Middle frontal gyrus (tissue), 1 donor: ENCODE results near the gene TBPL2.
A peak's percentile ranks its signal among the peaks of the same experiment; 100 is the strongest.
"Not testable (repeated sequence)": the region's sequence is repeated elsewhere in the genome, so short reads cannot be mapped to it uniquely, and the experiment has no call there.

ENCODE experiments used
- DNase-seq: peaks from one replicate; pipeline ENCODE4 v3.0.0-alpha.2; 2015; ENCODE audit warnings: low spot score; ENCODE audit errors: extremely low spot score

The TBPL2 gene

DNA sequence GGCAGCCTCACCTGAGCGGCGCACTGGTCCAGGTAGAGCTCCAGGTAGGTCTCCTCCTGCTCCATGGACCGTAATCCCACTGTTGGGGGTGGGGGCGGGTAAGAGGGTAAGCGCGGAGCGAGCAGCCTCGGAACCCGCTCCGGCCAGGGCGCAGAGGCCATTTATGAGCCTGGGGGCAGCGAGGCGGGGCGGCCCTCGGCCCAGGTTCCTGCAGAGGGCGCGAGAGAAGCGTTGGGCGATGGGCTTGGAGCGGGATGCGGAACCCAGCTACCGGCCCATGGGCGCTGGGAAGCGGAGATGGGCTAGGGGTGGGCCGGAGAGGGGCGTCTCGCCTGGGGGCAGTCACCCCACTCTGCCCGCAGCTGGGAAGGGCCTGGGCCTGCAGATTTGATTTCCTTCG is at the start of gene TBPL2:
Gene TBPL2, minus strand, starts transcription at position 232 of the 400 bp plus-strand sequence. Its CDS starts 167 bp downstream, at position 65.
- DNase-seq, result no peak

DNA sequence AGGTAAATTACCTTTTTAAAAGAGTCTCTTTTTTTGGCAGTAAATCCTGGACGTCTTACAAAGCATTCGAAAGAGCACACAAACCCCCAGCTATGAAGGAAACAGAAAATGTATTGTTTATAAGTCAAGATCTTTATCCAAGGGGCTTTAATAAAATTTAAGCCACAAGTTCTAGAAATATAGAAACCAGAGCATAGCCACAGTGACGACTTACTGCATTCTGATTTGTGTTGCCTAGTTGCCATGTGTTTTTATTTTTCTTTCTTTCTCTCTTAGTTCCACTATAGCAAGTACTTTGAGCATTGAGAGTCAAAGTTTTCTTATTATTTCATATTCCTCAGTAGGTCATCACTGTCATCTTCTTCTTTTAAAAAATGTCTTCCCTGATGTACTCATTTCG is 47.8 kb upstream of the TBPL2 start:
- DNase-seq, result no peak

DNA sequence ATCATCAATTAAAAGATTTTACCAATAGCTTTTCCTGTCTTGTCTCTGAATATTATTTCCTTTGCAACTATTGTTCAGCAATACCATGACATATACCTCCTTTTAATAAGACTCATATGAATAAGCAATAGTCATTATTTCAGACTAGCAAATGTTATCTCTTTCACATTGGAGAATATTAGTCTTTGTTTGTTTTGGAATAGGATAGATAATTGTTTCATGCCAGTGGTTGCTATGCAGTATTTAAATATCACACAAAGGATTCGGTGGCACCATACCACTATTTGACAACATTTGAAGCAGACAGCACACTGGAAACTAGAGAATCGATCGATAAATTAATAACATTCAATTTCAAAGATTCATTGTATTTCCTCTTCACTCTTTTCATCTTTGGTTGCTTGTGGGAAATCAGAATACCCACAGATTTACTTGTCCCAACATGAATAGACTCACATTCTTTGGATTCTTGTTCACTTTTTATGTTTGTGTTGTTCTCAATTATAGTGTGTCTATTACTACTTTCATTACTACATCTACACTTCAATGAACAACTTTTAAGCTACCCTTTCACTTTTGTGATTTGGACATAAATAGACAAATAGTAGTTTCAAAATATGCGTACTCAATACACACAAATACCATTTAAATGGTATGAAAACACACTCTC is 42.7 kb upstream of the TBPL2 start:
- no peak for DNase-seq

DNA sequence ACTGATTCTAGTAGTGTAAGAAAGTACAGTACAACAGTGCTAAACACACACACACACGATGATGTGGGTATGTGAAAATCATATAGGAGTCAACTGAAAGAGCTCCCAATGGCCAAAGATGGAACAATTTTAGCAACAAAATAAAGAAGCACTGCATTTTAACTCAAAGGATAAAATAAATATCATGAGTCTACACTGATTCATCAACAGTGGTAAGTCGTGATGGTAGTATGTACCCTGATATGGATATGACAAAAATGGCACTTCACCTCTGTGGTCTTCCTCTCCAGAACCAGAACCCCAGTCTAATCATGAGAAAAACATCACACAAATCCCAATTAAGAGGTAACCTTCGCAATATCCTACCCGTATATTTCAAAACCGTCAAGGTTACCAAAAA is 41.4 kb upstream of the TBPL2 start:
- DNase-seq, result no peak

DNA sequence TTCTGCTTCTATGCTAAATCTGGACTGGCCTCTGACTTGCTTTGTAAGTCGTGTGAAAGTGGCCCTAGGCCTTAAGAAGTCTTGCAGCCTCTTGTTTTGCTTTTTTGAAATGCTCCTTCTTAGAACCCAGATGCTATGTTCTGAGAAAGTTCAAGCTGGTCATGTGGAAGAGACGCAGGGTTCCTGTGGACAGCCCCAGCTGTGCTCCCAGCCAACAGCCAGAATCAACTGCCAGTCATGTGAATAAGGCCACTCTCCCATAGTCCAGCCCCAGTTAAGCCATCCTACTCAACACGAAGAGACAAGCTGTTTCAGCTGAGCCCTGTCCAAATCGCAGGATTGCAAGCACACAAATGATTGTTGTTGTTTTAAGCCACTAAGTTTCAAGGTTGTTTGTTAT is 37.3 kb upstream of the TBPL2 start:
- no peak for DNase-seq

DNA sequence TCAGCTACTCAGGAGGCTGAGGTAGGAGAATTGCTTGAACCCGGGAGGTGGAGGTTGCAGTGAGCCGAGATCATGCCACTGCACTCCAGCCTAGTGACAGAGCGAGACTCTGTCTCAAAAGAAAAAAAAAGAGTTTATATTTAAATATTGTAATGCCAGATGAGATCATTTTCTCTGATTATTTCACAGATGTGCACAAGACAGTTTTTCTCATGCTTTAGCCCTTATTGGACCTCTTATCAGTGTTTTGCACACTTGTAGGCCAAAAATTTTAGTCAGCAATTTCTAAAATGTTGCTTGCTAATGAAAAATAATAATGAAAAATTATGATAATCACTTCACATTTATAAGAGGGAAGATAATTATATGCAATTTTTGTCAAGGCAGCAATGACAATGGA is 36.0 kb upstream of the TBPL2 start:
- DNase-seq, result not testable (repeated sequence)

DNA sequence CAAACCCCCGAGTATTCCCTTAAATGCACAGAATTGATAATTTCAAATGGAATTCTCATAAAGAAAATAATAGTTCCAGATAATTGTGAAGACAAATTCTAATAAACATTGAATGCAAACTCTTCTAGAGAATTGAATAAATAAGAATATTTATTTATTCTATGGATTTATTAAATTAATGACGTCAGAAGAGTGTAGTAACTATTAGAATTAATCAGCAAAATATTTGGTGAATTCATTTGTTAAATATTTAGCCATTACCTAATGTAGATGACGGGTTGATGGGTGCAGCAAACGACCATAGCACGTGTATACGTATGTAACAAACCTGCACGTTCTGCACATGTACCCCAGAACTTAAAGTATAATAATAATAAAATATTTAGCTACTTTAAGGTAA is 33.4 kb upstream of the TBPL2 start:
- no peak for DNase-seq

DNA sequence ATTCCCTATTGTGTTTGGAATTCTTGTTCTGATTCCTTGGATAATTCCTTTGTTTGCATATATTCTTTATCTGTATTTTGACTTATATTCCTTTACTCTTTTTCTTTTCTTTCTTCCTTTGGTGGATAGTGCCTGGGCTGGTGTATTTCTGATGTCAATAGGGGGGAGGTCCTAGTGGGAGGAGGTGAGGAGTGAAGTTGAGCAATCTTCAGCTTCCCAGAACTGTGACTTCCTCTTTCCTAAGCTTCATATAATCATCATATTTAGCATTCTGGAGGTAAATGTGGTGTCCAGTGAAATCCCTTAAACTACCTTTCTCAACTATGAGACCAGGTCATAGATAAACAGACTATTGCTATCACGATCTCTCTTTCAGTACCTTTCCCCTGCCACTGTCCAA is 29.6 kb upstream of the TBPL2 start:
- no peak for DNase-seq

DNA sequence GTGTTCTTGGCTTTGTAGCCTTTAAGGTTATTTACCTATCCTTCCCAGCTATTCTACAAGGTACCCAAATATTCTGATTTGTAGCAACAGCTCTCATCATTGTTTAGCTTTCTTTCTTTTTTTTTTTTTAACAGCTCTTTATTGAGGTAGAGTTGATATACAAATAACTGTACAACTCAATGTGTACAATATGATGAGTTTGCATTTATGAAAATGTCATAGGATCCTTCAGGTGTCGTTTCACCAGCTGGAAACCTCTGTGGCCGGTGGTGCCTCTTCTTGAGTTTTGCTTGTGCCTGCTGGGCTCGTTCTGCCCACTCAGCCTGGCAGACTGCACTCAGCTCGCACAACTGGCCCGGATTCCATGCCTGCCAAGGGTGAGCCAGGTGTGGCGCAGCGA is 26.9 kb upstream of the TBPL2 start:
- no peak for DNase-seq

DNA sequence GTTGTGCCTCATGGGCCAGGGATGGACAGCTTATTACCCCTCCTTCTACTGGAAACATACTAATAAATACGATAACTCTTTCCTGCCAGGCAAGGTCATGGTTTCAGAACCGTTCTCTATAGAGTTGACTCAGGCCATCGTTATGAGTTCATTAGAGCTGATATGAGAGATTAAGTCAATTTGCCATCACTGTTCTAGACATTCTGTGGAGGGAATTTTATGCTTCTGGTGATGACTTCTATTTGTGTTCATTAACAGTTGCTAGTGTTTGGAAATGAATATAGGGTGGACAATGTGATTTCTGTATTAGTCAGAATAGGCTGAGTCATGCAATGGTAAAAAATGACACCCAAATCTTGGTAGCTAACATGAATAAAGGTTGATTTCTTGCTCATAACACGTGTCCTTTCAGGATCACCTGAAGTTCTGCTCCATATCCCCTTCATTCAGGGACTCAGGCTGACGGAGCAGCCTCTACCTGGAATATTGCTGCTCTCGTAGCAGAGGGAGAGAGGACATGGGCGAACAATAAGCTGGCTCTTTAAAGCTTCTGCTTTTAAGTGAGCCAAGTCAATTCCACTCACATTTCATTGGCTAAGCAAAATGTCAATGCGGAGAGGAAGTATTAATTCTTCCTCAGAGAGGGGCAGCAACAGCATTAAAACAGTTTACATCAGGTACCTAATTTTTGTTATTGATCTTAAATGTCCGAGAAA is 18.5 kb upstream of the TBPL2 start:
- no peak for DNase-seq

DNA sequence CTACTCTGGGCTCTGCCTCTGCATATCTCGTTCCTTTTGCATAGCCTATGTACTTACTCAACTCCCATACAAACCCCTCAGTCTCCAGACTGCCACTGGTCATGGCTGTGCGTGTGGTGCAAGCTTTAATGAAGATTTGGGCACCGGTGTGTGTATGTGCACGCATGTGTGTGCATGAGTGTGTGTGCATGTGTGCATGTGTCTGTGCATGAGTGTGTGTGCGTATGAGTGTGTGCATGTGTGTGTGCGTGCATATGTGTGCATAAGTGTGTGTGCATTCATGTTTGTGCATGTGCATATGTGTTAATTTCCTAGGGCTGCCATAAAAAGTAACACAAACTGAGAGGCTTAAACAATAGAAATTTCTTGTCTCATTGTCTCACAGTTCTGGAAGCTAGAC is 17.1 kb upstream of the TBPL2 start:
- DNase-seq, result no peak

DNA sequence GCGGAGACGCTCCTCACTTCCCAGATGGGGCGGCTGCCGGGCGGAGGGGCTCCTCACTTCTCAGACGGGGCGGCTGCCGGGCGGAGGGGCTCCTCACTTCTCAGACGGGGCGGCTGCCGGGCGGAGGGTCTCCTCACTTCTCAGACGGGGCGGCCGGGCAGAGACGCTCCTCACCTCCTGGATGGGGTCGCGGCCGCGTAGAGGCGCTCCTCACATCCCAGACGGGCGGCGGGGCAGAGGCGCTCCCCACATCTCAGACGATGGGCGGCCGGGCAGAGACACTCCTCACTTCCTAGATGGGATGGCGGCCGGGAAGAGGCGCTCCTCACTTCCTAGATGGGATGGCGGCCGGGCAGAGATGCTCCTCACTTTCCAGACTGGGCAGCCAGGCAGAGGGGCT is 16.0 kb upstream of the TBPL2 start:
- DNase-seq, result not testable (repeated sequence)

DNA sequence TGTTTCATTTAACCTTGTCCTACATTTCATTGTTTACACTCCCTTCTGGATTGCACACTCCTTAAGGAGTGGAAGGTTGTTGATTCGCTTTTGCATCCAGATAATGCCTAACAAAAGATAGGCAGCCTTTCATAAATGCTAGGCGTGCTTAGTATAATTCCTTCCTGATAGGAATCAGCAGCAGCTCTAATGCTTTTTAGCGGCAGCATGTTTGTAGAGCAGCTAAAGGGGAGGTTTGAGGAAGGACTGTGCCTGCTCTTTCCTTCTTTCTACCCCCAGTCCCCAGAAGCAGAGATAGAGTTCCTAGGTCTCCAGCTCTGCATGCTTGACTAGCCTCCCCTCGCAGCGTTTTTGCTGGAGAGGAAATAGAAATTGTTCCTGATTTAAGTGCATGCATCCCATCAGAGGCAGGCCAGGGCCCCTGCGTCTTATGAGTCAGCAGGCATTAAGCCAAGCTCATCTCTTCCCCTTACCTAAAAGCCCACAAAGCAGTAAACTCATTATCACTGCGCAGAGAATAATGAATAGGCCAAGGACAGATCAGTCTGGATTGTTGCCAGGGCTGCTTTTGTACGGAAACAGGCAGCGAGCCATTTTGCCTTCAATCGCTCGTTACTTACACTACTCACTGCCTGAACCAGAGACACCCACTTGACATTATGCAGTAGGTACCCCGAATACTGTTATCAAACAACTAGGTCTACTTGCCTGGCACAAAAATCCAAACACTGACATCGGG is 14.0 kb upstream of the TBPL2 start:
- no peak for DNase-seq

DNA sequence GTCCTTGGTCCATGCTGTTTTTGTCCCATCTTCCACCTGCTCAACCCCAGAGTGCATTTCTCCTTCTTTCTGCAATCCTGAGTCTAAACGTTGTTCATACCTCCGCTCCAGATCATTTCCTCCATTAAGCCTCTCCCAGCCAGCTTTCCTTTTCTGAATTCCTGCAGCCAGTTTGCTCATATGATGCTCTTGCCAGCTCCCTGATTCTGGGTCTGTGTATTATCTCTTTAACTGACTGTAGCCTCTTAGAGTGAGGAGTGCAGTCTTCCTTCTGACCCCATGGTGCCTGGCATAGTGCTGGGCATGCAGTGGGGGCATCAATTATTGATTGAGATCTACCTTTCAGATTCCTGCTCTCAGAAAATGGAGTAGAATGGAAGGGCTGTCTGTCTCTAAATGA is 11.5 kb upstream of the TBPL2 start:
- no peak for DNase-seq

DNA sequence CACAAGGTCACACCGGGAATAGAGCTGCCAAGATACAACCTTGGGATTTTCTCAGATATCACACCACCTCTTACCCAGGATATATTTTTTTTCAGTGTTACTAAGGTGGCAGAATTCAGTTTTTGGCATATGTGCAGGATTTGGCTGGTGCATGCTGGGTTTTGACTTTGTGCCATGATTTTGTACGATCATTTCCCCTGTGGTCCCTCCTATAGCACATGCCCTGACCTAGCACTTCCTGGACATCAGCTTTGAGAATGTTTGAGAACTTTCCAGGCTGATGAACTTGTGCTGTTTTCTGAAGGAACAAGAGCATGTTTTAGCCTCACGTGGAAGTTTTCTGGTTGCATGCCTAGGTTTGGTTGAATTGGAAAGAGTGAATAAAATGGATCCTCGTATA is 11.0 kb upstream of the TBPL2 start:
- DNase-seq, result no peak

DNA sequence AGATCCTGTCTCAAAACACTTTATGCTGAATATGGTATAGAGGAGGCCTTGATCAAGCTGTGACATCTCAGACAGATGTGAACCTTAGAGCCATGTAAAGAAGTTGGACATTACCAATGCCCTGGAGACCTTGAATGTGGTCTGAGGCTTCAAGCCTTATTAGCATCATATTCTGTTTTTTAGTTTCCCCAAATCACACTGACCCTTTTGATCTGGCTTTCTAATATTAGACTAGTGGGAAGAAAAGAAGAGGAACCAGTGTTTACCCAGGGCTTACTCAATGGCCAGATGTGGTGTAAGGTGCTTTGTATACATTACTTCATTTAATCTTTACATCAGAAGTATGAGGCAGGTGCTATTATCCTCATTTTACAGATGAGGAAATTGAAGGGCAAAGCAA is 10.6 kb upstream of the TBPL2 start:
- no peak for DNase-seq

DNA sequence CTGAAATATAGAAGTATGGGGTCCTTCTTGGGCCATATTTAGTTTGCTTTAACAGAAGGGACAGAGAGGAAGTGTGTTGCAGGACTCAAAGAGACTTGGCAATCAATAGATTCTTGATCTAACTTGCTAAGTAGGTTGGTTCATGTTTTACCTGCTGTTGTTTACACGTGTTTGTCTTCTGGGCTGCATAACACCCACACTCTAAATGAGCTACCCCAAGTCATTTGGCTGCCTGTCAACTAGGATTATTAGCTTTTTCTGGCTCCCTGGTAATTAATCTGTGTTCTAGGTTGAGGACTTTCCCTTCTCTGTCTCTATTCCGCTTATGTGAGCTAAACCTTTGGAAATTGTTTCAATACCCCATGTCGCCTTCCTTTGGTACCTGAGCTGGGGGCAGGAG is 10.1 kb upstream of the TBPL2 start:
- no peak for DNase-seq

DNA sequence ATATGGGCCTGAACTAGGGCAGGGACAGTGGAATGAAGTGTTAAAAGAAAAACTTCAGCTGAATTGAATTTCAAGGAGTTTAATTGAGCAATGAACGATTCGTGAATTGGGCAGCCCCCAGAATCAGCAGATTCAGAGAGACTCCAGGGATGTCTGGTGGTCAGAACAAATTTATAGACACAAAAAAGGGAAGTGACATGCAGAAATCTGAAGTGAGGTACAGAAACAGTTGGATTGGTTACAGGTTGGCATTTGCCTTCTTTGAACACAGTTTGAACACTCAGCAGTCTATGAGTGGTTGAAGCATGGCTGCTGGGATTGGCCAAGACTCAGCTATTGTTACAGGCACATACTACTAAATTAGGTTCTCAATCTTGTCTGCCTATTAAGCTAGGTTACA is 9.7 kb upstream of the TBPL2 start:
- no peak for DNase-seq

DNA sequence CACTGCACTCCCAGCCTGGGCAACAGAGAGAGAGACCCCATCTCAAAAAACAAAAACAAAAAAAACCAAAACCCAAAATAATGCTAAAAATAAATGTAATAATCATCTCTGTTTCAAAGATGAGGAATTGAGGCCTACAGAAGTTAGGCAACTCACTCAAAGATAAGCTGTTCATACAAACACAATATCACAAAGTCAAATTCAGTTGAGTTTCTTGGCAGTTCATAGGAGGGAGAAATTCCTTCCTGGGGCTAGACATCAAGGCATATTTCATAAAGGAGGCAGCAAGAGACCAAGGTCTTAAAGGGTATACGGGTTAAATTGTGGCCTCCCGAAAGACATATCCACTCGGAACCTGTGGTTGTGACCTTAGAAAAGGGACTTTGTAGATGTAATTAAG is 8.7 kb upstream of the TBPL2 start:
- no peak for DNase-seq

DNA sequence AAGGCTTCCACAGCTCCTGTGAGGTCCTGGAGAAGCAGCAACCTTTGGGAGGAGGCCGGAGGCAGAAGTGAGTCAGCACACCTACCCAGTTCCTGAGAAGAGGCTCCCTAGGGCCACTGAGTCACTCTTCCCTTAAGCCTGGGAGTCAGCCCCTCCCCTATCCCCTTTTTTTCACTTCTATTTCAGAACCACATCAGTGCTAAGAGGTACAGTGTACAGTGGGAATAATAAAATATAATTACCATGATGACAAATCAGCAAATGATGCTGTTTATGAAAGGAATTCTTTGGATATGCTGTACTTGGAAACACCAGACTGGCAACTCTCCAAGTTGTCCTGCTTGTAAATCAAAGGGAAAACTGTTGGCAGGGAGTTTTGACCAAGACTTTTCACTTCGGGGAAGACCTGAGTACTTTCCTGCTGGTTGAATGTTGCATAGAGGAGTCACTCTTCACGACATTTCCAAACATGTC is 7.8 kb upstream of the TBPL2 start:
- no peak for DNase-seq

DNA sequence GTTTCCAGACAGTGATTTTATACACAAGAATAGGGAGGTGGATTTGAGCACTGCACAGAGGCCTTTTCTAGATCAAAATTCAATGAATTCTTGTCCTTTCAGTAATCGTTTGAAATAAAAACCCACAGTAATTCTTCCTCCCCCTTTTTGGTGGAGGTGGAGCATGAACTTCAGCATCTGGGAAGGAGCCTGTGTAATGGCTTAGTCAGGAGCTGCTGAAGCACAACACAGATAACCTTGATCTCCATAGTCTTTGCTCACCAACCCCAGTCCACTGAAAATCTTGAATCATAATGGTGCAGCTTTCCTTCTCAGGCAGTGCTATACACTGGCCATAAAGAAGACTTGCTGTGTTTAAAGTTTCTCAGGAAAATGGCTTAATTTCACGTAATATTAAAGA is 6.4 kb upstream of the TBPL2 start:
- DNase-seq, result no peak

DNA sequence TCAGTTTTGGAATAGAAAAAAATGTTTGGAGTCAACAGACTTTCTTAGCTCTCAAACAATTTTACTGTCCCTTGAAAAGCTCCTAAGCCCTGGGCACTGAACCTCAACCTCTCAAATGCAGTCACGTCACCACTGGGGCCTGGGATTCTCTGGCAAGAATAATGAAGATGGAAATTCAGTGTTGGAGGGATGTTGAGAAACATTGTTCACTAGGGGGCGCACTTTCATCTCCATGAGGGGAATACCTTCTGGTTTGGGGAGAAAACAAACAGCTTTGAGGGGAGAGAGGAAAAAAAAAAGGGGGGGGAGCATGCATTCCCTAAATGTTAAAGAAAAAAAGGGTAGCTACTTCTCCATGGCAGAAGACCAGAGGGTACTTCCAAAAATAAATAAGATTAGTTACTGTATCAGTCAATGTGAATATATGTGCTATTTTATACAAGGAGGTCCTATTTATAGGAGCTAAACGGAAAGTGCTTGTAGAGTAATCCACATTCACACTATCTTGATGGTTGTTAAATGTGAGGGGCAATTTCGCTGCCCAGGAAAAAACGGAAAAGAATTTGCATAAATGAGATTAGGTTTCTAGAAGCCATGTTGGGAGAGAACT is 5.8 kb upstream of the TBPL2 start:
- DNase-seq, result peak; percentile 50
